DND-41 (cell line): ENCODE results near the gene ZNF44.

Source experiments
- CTCF ChIP-seq: IDR thresholded peaks from 2 replicates; pipeline ENCODE4 v1.5.1; 2012; ENCODE audit warnings: borderline replicate concordance, low read length, moderate library complexity, mild to moderate bottlenecking; ENCODE audit not compliant: poor library complexity, severe bottlenecking; ENCODE audit errors: extremely low read depth
- EZH2 ChIP-seq: IDR thresholded peaks from 3 replicates; pipeline ENCODE4 v1.6.1; 2012; ENCODE audit warnings: borderline replicate concordance, low read depth, mild to moderate bottlenecking, moderate library complexity, low read length, inconsistent platforms; ENCODE audit not compliant: severe bottlenecking

GRCh38 chr19:12260236-12260635, 34.4 kb downstream of the ZNF44 start:
- TF ChIP-seq CTCF (no peak), EZH2 (no peak)
